Large intestine (tissue), 3 donors: Measurements from ENCODE around the gene SULT6B1. TPM values are rescaled to one million over a fixed set of nuclear protein-coding genes. Genes with fewer than 3 reads are reported as not detected.
"Not testable (repeated sequence)": the region's sequence is repeated elsewhere in the genome, so short reads cannot be mapped to it uniquely, and the experiment has no call there.

Experiments
- DNase-seq, 2 donors: peaks; one replicate each; pipeline versions ENCODE4 v3.0.0 to v3.0.0-alpha.2; 2013
- H3K27ac ChIP-seq: one replicate; pipeline ENCODE4 v1.5.1; 2013; ENCODE audit warnings: low read length
- H3K27me3 ChIP-seq: 2 replicates; pipeline ENCODE4 v1.6.1; 2013; ENCODE audit warnings: low read length; ENCODE audit not compliant: control insufficient read depth, insufficient read depth
- H3K36me3 ChIP-seq: 2 replicates; pipeline ENCODE4 v1.6.1; 2013; ENCODE audit warnings: low read length; ENCODE audit not compliant: control insufficient read depth, insufficient read depth
- H3K4me1 ChIP-seq: one replicate; pipeline ENCODE4 v1.6.1; 2013; ENCODE audit warnings: low read length; ENCODE audit not compliant: control insufficient read depth, insufficient read depth
- H3K4me3 ChIP-seq: one replicate; pipeline ENCODE4 v1.5.1; 2013; ENCODE audit warnings: low read length
- H3K9me3 ChIP-seq: one replicate; pipeline ENCODE4 v1.6.1; 2013; ENCODE audit warnings: mild to moderate bottlenecking, low read depth, low read length, moderate library complexity; ENCODE audit not compliant: control insufficient read depth
- WGBS: methylation state at CpG from one replicate; pipeline ENCODE4 v1.1.5; 2013; ENCODE audit warnings: low lambda C conversion rate; ENCODE audit not compliant: insufficient coverage; 5-methylcytosine and 5-hydroxymethylcytosine counted together
- polyA plus RNA-seq: library from polyadenylated mRNA; unstranded; fragments of 120-200 nt; gene quantifications from one replicate; pipeline ENCODE4 v1.2.1, GENCODE V29; 2013

Gene SULT6B1
- polyA plus RNA-seq, 1 donor, result not detected

DNA sequence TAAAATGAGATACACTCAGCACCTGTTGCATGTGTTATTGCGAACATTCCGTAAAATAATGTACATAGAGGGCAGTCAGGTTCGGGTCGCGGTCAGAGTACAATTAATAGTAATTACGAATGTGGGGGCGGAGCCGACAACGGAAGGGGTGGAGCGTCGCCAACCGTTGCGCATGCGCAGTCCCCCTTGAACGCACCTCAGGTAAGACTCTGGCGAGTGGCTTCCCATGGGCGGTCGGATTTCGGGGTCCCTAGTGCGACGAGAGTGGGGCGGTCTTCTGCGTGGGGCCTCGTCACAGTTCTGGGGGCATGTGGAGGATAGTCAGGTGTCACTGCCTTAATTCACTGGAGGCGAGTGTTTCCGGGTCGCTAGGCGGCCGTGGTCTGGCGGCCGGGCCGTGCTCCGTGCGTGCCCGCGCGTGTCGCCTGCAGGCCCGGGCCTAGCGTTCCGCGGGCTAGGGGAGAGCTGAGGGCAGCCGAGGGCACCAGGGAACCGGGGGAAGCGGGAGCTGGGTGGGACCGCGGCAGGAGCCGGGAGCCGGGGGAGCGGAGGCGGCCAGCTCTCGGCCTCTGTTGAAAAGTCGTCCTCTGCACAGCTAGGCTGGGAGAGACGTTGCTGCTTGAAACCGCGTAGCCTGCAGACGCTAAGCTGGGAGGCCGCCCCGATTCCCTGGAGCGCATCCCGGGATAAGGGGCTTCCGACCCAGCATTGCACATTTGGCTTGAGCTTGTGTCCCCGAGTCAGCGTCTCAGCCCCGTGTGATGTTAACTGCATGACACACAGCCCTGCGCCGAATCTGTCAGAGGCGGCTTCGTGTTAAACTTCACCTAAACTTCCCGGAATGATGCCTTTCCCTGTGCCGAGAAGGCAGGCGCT, 8.1 kb upstream of the SULT6B1 start, which contains the start of gene CEBPZOS:
Gene CEBPZOS (plus strand): TSS at position 177 of the 876 bp plus-strand sequence. CDS start 3,209 bp downstream, outside the sequence.
- peaks cover 8% of the 10 kb centered on the region for H3K36me3 ChIP-seq
- WGBS, result no CpG with 5 or more reads among the region's 72 CpGs
- no peaks in the 10 kb centered on the region for H3K27me3 ChIP-seq
- H3K9me3 ChIP-seq, result no peaks in the 10 kb centered on the region
- H3K4me3 ChIP-seq, result peak within 1 kb of the TSS; percentile 58
- peaks cover 5% of the 10 kb centered on the region for H3K4me1 ChIP-seq
- peak; percentile 89 to 93 for DNase-seq
- H3K27ac ChIP-seq, result peak within 1 kb of the TSS; percentile 65

- not testable (repeated sequence) for H3K9me3 ChIP-seq, DNase-seq, H3K36me3 ChIP-seq, H3K27me3 ChIP-seq, H3K4me1 ChIP-seq
- Histone ChIP-seq H3K27ac (peak overlapping the region; percentile 65), H3K4me3 (peak overlapping the region; percentile 58)
- WGBS, result no CpG with 5 or more reads among the region's 20 CpGs
These were observed 7.4 kb upstream of the SULT6B1 start for GRCh38 chr2:37195862-37196319.

GRCh38 chr2:37192551-37192950, 4.1 kb upstream of the SULT6B1 start:
- no peak for DNase-seq
- Histone ChIP-seq H3K36me3 (no peaks in the 10 kb centered on the region), H3K27ac (no peak overlapping the region), H3K4me3 (no peak overlapping the region), H3K9me3 (no peaks in the 10 kb centered on the region), H3K4me1 (peaks cover 3% of the 10 kb centered on the region), H3K27me3 (no peaks in the 10 kb centered on the region)
- WGBS, result 100% methylated on average over 1 of the region's 1 CpG

- no CpG with 5 or more reads among the region's 6 CpGs for WGBS
- no peak overlapping the region for H3K27ac ChIP-seq
These were observed 3.3 kb upstream of the SULT6B1 start for GRCh38 chr2:37191747-37192146.

DNA sequence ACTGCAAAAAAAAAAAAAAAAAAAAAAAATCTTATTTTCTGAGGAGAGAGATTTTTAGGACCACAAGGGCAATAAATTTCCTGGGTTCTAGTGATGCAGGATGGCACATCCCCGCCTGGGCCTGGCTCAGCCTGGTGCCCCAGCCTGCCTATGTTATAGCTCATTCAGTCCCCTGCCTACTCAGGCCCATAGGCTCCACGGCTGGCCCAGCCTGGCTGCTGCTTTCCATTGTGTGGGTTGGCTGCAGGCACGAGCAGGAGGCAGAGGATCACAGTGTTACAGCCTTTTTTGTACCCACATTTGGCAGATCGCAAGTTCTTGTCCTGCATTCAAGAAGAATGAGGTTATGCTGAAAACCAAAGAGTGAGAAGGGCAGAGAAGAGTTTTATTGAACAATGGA, 2.8 kb upstream of the SULT6B1 start:
- no peak for DNase-seq
- H3K27ac ChIP-seq, result no peak overlapping the region
- WGBS, result no CpG with 5 or more reads among the region's 4 CpGs
- H3K4me1 ChIP-seq, result no peaks in the 10 kb centered on the region
- H3K9me3 ChIP-seq, result no peaks in the 10 kb centered on the region
- no peaks in the 10 kb centered on the region for H3K27me3 ChIP-seq
- H3K36me3 ChIP-seq, result no peaks in the 10 kb centered on the region
- H3K4me3 ChIP-seq, result no peak overlapping the region

More at GRCh38 chr2:37191747-37192146, 3.3 kb upstream of the SULT6B1 start:
- no peak overlapping the region for H3K4me3 ChIP-seq
- no peaks in the 10 kb centered on the region for H3K27me3 ChIP-seq
- no peaks in the 10 kb centered on the region for H3K4me1 ChIP-seq
- no peak for DNase-seq
- H3K36me3 ChIP-seq, result no peaks in the 10 kb centered on the region
- no peaks in the 10 kb centered on the region for H3K9me3 ChIP-seq

DNA sequence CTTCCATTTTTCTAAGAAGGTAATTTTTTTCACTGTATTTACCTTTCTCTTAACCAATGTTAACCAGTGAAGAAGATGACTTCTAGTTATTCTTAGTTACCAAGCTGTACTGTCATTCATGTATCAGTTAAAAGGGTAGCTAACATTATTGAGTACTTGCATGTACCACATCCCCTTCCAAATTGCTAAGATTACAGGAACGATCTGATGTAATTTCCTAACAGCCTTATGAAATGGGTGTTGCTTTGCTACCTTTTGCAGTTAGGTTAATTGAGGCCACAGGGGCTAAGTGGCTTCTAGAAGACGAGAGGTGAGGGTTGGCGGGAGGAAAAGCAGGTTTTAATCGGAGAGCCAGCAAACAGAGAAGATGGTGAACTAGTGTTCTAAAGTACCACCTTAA, 1.8 kb upstream of the SULT6B1 start:
- Histone ChIP-seq H3K36me3 (no peaks in the 10 kb centered on the region), H3K27ac (no peak overlapping the region), H3K27me3 (no peaks in the 10 kb centered on the region), H3K4me1 (no peaks in the 10 kb centered on the region), H3K4me3 (no peak overlapping the region), H3K9me3 (no peaks in the 10 kb centered on the region)
- DNase-seq, result no peak
- WGBS, result 100% methylated on average over 1 of the region's 4 CpGs

GRCh38 chr2:37189452-37190153, 1.1 kb upstream of the SULT6B1 start:
- WGBS, result no CpG with 5 or more reads among the region's 6 CpGs
- DNase-seq, result peak; percentile 5 to 30

DNA sequence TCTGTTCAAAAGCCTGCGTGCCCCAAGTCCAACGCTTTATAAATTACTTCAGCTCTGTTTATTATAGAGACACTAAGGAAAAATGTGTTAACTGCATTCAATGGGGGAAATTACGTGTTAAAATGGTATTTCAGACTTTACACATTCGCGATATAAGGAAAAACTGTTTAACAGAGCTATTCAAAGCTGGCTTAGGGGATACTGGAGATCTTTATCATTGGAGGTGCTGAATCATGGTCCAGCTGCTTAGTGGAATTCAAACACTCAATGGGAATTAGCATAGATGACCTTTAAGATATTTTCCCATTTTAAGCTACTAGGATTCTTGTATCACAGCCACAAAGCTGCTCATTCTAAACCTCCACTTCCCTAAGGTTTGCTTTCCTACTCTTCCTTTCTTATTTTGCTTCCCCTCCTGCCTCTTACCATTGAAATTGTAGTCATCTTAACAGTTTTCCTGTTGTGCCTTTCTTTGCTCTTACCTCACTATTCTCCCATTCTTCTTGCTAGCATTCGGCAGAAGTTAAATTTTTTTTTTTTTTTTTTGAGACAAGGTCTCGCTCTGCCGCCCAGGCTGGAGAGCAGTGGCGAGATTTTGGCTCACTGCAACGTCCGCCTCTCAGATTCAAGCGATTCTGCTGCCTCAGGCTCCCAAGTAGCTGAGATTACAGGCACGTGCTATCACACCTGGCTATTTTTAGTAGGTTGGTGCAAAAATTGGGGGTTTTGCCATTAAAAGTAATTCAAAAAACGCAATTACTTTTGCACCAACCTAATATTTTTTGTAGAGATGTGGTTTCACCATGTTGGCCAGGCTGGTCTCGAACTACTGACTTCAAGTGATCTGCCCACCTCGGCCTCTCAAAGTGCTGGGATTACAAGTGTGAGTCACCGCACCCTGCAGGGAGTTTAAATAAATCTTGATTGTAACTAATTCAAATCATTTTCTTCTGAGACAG, 6.5 kb downstream of the SULT6B1 start:
- 87% methylated on average over 4 of the region's 17 CpGs for WGBS

More at GRCh38 chr2:37189452-37190153, 1.1 kb upstream of the SULT6B1 start:
- no peak overlapping the region for H3K4me3 ChIP-seq
- H3K27me3 ChIP-seq, result no peaks in the 10 kb centered on the region
- no peaks in the 10 kb centered on the region for H3K9me3 ChIP-seq
- H3K36me3 ChIP-seq, result no peaks in the 10 kb centered on the region
- H3K27ac ChIP-seq, result no peak overlapping the region
- H3K4me1 ChIP-seq, result no peaks in the 10 kb centered on the region

GRCh38 chr2:37180640-37181039, 7.8 kb downstream of the SULT6B1 start:
- Histone ChIP-seq H3K4me3 (no peak overlapping the region), H3K9me3 (no peaks in the 10 kb centered on the region), H3K4me1 (no peaks in the 10 kb centered on the region), H3K27me3 (no peaks in the 10 kb centered on the region), H3K36me3 (no peaks in the 10 kb centered on the region), H3K27ac (no peak overlapping the region)
- WGBS, result no CpG with 5 or more reads among the region's 5 CpGs
- DNase-seq, result no peak

More for the DNA sequence above, 6.5 kb downstream of the SULT6B1 start:
- no peak overlapping the region for H3K4me3 ChIP-seq
- no peaks in the 10 kb centered on the region for H3K27me3 ChIP-seq
- no peaks in the 10 kb centered on the region for H3K4me1 ChIP-seq
- H3K36me3 ChIP-seq, result no peaks in the 10 kb centered on the region
- DNase-seq, result no peak
- H3K27ac ChIP-seq, result no peak overlapping the region
- H3K9me3 ChIP-seq, result no peaks in the 10 kb centered on the region
